Fibroblast of lung (primary cell): Measurements from ENCODE around the gene LRP1. TPM values are rescaled to one million over a fixed set of nuclear protein-coding genes. Genes with fewer than 3 reads are reported as not detected.

ENCODE experiments used
- DNase-seq, 2 donors: peaks; one replicate each; pipeline versions ENCODE4 v3.0.0 to v3.0.0-alpha.2; 2010; ENCODE audit warnings: low read depth in 2 of 2
- H2AFZ ChIP-seq: 2 replicates; pipeline ENCODE4 v1.5.1; 2012; ENCODE audit warnings: low read length, control low read depth, inconsistent platforms
- H3K27ac ChIP-seq: 2 replicates; pipeline ENCODE4 v1.5.1; 2011; ENCODE audit warnings: low read length, control low read depth; ENCODE audit not compliant: insufficient read depth
- H3K27me3 ChIP-seq: 2 replicates; pipeline ENCODE4 v1.5.1; 2011; ENCODE audit warnings: mild to moderate bottlenecking, low read length; ENCODE audit not compliant: control insufficient read depth, insufficient read depth
- H3K36me3 ChIP-seq: 2 replicates; pipeline ENCODE4 v1.5.1; 2011; ENCODE audit warnings: low read length; ENCODE audit not compliant: control insufficient read depth, insufficient read depth
- H3K4me1 ChIP-seq: 2 replicates; pipeline ENCODE4 v1.5.1; 2011; ENCODE audit warnings: low read length; ENCODE audit not compliant: control insufficient read depth, insufficient read depth; ENCODE audit errors: extremely low read depth
- H3K4me2 ChIP-seq: 2 replicates; pipeline ENCODE4 v1.5.1; 2011; ENCODE audit warnings: low read length, control low read depth; ENCODE audit not compliant: insufficient read depth; ENCODE audit errors: extremely low read depth
- H3K4me3 ChIP-seq, 4 experiments: fragments of 200-600 bp in 1 of 4; sonication (generic) in 1 of 4; replicated peaks in 1 of 4; 2 replicates each; pipeline ENCODE4 v1.5.1; 2011 to 2016; ENCODE audit warnings: low read length in 4 of 4, low read depth in 3 of 4, mild to moderate bottlenecking in 3 of 4, control low read depth in 2 of 4, inconsistent platforms in 1 of 4, mixed read lengths in 1 of 4; ENCODE audit not compliant: insufficient read depth in 1 of 4; ENCODE audit errors: control extremely low read depth in 1 of 4
- H3K79me2 ChIP-seq: 2 replicates; pipeline ENCODE4 v1.5.1; 2012; ENCODE audit warnings: mild to moderate bottlenecking, low read length, inconsistent platforms; ENCODE audit not compliant: control insufficient read depth, insufficient read depth
- H3K9ac ChIP-seq: 2 replicates; pipeline ENCODE4 v1.5.1; 2011; ENCODE audit warnings: mild to moderate bottlenecking, low read length, control low read depth; ENCODE audit not compliant: insufficient read depth
- H3K9me3 ChIP-seq: 2 replicates; pipeline ENCODE4 v1.5.1; 2012; ENCODE audit warnings: low read depth, low read length; ENCODE audit not compliant: control insufficient read depth, insufficient read depth
- H4K20me1 ChIP-seq: 2 replicates; pipeline ENCODE4 v1.5.1; 2011; ENCODE audit warnings: low read length; ENCODE audit not compliant: control insufficient read depth, insufficient read depth; ENCODE audit errors: extremely low read depth
- CTCF ChIP-seq, 2 donors: IDR thresholded peaks in 1 of 2; conservative IDR thresholded peaks in 1 of 2; 1 replicate in 1 of 2; 2 replicates in 1 of 2; pipeline ENCODE4 v1.5.1; 2011 to 2012; ENCODE audit warnings: low read length in 2 of 2, control low read depth in 1 of 2, inconsistent platforms in 1 of 2, low read depth in 1 of 2, mild to moderate bottlenecking in 1 of 2
- EZH2 ChIP-seq: IDR thresholded peaks from 2 replicates; pipeline ENCODE4 v1.5.1; 2012; ENCODE audit warnings: low read length, control low read depth, mild to moderate bottlenecking; ENCODE audit errors: missing control alignments
- polyA plus RNA-seq, 2 donors: library from polyadenylated mRNA; depleted of rRNA in 1 of 2; stranded (reverse) in 1 of 2; unstranded in 1 of 2; fragments of >200 nt; gene quantifications; 2 replicates each; pipeline ENCODE4 v1.2.1, GENCODE V29; 2011 to 2012; ENCODE audit warnings: missing spikeins in 1 of 2
- total RNA-seq: library from RNA; depleted of rRNA; stranded (reverse); fragments of >200 nt; gene quantifications from 2 replicates; pipeline ENCODE4 v1.2.1, GENCODE V29; 2014

The LRP1 gene
- total and polyA plus RNA-seq, 2 donors (not counting 1 experiment from before 2014, with no cell fraction given), result 92.2 to 464 TPM

- Histone ChIP-seq H4K20me1 (no peaks in the 10 kb centered on the region), H3K27ac (peak overlapping the region; percentile 51), H3K4me1 (peaks cover 46% of the 10 kb centered on the region), H2AFZ (no peak overlapping the region), H3K36me3 (peaks cover 37% of the 10 kb centered on the region), H3K9ac (no peak overlapping the region), H3K27me3 (no peaks in the 10 kb centered on the region), H3K4me2 (peak overlapping the region; percentile 11), H3K9me3 (no peaks in the 10 kb centered on the region), H3K79me2 (peaks cover 65% of the 10 kb centered on the region), H3K4me3 (no peak overlapping the region)
- TF ChIP-seq CTCF (conservative IDR thresholded peaks at IDR 0.05 in 1 of 2, IDR thresholded peaks at IDR 0.05 in 1 of 2; ENCODE audit: low read depth in 1 of 2, low read length in 2 of 2) (no peak), EZH2 (no peak)
- peak; percentile 52 to 58 for DNase-seq
Measured at GRCh38 chr12:57139796-57140649, 11.7 kb downstream of the LRP1 start.

DNA sequence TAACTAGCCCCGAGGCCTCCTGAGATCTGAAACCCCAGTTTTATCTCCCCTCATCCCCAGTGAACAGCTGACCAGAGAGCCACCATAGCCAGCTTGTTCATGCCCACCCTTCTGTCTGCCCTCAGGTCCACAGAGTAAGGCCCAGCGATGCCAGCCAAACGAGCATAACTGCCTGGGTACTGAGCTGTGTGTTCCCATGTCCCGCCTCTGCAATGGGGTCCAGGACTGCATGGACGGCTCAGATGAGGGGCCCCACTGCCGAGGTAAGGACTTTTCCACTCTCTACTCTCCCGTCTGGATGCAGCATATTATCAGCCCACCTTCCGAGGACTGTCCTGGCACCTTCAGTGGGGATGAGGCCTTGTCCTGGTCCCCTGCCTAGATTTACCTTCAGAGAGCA is 13.0 kb downstream of the LRP1 start:
- no peak for DNase-seq
- Histone ChIP-seq H3K36me3 (peaks cover 45% of the 10 kb centered on the region), H4K20me1 (no peaks in the 10 kb centered on the region), H3K4me2 (no peak overlapping the region), H3K4me1 (peaks cover 47% of the 10 kb centered on the region), H3K79me2 (peaks cover 61% of the 10 kb centered on the region), H3K9ac (no peak overlapping the region), H3K27ac (no peak overlapping the region), H2AFZ (no peak overlapping the region), H3K9me3 (no peaks in the 10 kb centered on the region), H3K4me3 (no peak overlapping the region), H3K27me3 (no peaks in the 10 kb centered on the region)
- TF ChIP-seq CTCF (conservative IDR thresholded peaks at IDR 0.05 in 1 of 2, IDR thresholded peaks at IDR 0.05 in 1 of 2; ENCODE audit: low read depth in 1 of 2, low read length in 2 of 2) (no peak), EZH2 (no peak)

DNA sequence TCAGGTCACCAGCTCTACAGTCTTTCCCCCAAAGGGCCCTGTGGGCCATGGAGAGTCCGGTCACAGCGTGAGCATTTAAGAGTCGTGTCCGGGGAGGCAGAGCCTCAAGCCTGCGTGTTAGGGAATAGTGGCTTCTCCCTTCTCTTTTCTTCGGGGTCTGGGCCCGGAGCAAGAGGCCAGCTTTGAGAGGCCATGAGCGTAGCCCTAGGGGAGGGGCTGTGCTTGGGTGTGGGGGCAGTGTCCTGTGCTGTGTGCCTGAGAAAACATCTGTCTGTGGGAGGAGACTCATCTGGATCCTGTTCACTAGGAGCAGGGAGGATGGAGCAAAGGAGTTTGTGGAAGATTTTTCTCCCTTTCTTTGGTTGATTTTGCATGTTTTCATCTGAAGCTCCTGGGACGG is 13.8 kb downstream of the LRP1 start:
- H2AFZ ChIP-seq, result no peak overlapping the region
- no peak overlapping the region for H3K9ac ChIP-seq
- no peaks in the 10 kb centered on the region for H4K20me1 ChIP-seq
- H3K4me1 ChIP-seq, result peaks cover 48% of the 10 kb centered on the region
- DNase-seq, result no peak
- no peaks in the 10 kb centered on the region for H3K27me3 ChIP-seq
- H3K27ac ChIP-seq, result no peak overlapping the region
- H3K4me2 ChIP-seq, result no peak overlapping the region
- peaks cover 61% of the 10 kb centered on the region for H3K79me2 ChIP-seq
- no peak overlapping the region for H3K4me3 ChIP-seq
- TF ChIP-seq CTCF (conservative IDR thresholded peaks at IDR 0.05 in 1 of 2, IDR thresholded peaks at IDR 0.05 in 1 of 2; ENCODE audit: low read depth in 1 of 2, low read length in 2 of 2) (no peak), EZH2 (no peak)
- no peaks in the 10 kb centered on the region for H3K9me3 ChIP-seq
- H3K36me3 ChIP-seq, result peaks cover 46% of the 10 kb centered on the region
